Astrocyte of the spinal cord (primary cell): Measurements from ENCODE around the gene SATB1.
A peak's percentile ranks its signal among the peaks of the same experiment; 100 is the strongest.

ENCODE experiments used
- DNase-seq: peaks from one replicate; pipeline ENCODE4 v3.0.0; 2011; ENCODE audit warnings: low read depth, low spot score
- H3K4me3 ChIP-seq: 2 replicates; pipeline ENCODE4 v1.5.1; 2011; ENCODE audit warnings: low read depth, mild to moderate bottlenecking, low read length, moderate library complexity
- CTCF ChIP-seq: IDR thresholded peaks from 2 replicates; pipeline ENCODE4 v1.5.1; 2012; ENCODE audit warnings: low read depth, mild to moderate bottlenecking, low read length, inconsistent platforms
- in situ Hi-C: cut with HindIII; loops from 2 replicates; pipeline ENCODE4 v1.10.0; 2017; ENCODE audit warnings: low sequenced_read_pairs

Gene SATB1

GRCh38 chr3:18351823-18352744, 73.1 kb downstream of the SATB1 start:
- TF ChIP-seq CTCF: no peak

GRCh38 chr3:18351069-18351628, 74.0 kb downstream of the SATB1 start:
- DNase-seq: no peak
- H3K4me3 ChIP-seq: no peak overlapping the region
- in situ Hi-C loops: no loop called here
- no peak for TF ChIP-seq CTCF

More at GRCh38 chr3:18351823-18352744, 73.1 kb downstream of the SATB1 start:
- peak; percentile 21 for DNase-seq
- no peak overlapping the region for H3K4me3 ChIP-seq
- in situ Hi-C loops: no loop called here

- DNase-seq: no peak
- TF ChIP-seq CTCF: no peak
- in situ Hi-C loops: no loop called here
- H3K4me3 ChIP-seq: no peak overlapping the region
Measured at GRCh38 chr3:18349197-18349798, 75.8 kb downstream of the SATB1 start.

GRCh38 chr3:18346097-18346496, 79.0 kb downstream of the SATB1 start:
- in situ Hi-C loops: no loop called here
- no peak for DNase-seq
- TF ChIP-seq CTCF: no peak
- H3K4me3 ChIP-seq: no peak overlapping the region

GRCh38 chr3:18345015-18345367, 80.1 kb downstream of the SATB1 start:
- no peak overlapping the region for H3K4me3 ChIP-seq
- DNase-seq: no peak
- in situ Hi-C loops: no loop called here
- TF ChIP-seq CTCF: no peak

GRCh38 chr3:18344306-18345014, 80.7 kb downstream of the SATB1 start:
- no peak for DNase-seq
- no peak overlapping the region for H3K4me3 ChIP-seq
- in situ Hi-C loops: no loop called here
- no peak for TF ChIP-seq CTCF
